VCaP (cell line): ENCODE results near the gene ACOT7.
"Not testable (repeated sequence)": the region's sequence is repeated elsewhere in the genome, so short reads cannot be mapped to it uniquely, and the experiment has no call there.

Experiments
- H3K27ac ChIP-seq: fragments of 450-650 bp; 2 replicates; pipeline ENCODE4 v1.5.1; 2017
- CTCF ChIP-seq: fragments of 450-650 bp; conservative IDR thresholded peaks from 2 replicates; pipeline ENCODE4 v1.5.1; 2017; ENCODE audit warnings: mild to moderate bottlenecking, moderate library complexity

Gene ACOT7

GRCh38 chr1:6224718-6225117 is 168.8 kb downstream of the ACOT7 start:
- TF ChIP-seq CTCF, result no peak
- no peak overlapping the region for H3K27ac ChIP-seq

- no peak for TF ChIP-seq CTCF
- no peak overlapping the region for H3K27ac ChIP-seq
Measured at GRCh38 chr1:6223617-6224016, 169.9 kb downstream of the ACOT7 start.

- no peak for TF ChIP-seq CTCF
- no peak overlapping the region for H3K27ac ChIP-seq
Measured at GRCh38 chr1:6222636-6223035, 170.9 kb downstream of the ACOT7 start.

GRCh38 chr1:6221210-6221784 is 172.3 kb downstream of the ACOT7 start:
- no peak for TF ChIP-seq CTCF
- no peak overlapping the region for H3K27ac ChIP-seq

GRCh38 chr1:6220236-6220635 is 173.3 kb downstream of the ACOT7 start:
- no peak for TF ChIP-seq CTCF
- H3K27ac ChIP-seq, result no peak overlapping the region

- H3K27ac ChIP-seq, result not testable (repeated sequence)
Measured at GRCh38 chr1:6219641-6220040, 173.9 kb downstream of the ACOT7 start.

GRCh38 chr1:6218375-6219164 is 175.0 kb downstream of the ACOT7 start:
- no peak for TF ChIP-seq CTCF
- H3K27ac ChIP-seq, result no peak overlapping the region
